Stimulated activated CD4-positive, alpha-beta T cell treated with anti-CD3 and anti-CD28 coated beads, Interleukin-1b, Interleukin-23, amount 100 ng/mL, for 24 hours (primary cell): ENCODE data around the gene TMEM168.
"Not testable (repeated sequence)": the region's sequence is repeated elsewhere in the genome, so short reads cannot be mapped to it uniquely, and the experiment has no call there.

Experiments used
- DNase-seq, 4 experiments: peaks; one replicate each; pipeline ENCODE4 v3.0.0-alpha.2; 2020; ENCODE audit warnings: low read depth in 4 of 4, low spot score in 1 of 4

The TMEM168 gene

GRCh38 chr7:112781110-112781509 is 9.1 kb downstream of the TMEM168 start:
- no peak for DNase-seq

GRCh38 chr7:112779667-112780066 is 10.5 kb downstream of the TMEM168 start:
- DNase-seq, result no peak

- no peak for DNase-seq
Observed at GRCh38 chr7:112777406-112777805, 12.8 kb downstream of the TMEM168 start.

- no peak for DNase-seq
Observed at GRCh38 chr7:112771166-112771565, 19.0 kb downstream of the TMEM168 start.

- no peak for DNase-seq
Observed at GRCh38 chr7:112770051-112770450, 20.1 kb downstream of the TMEM168 start.

GRCh38 chr7:112765105-112765504 is 25.1 kb downstream of the TMEM168 start:
- DNase-seq, result no peak

GRCh38 chr7:112763996-112764395 is 26.2 kb downstream of the TMEM168 start:
- no peak for DNase-seq

- no peak for DNase-seq
Observed at GRCh38 chr7:112763298-112763697, 26.9 kb downstream of the TMEM168 start.

- no peak for DNase-seq
Observed at GRCh38 chr7:112759905-112760304, 30.3 kb downstream of the TMEM168 start.

GRCh38 chr7:112757337-112757736 is 32.9 kb downstream of the TMEM168 start:
- DNase-seq, result no peak

GRCh38 chr7:112753298-112753697 is 36.9 kb downstream of the TMEM168 start:
- DNase-seq, result no peak

GRCh38 chr7:112752576-112752975 is 37.6 kb downstream of the TMEM168 start:
- no peak for DNase-seq

GRCh38 chr7:112749775-112750174 is 40.4 kb downstream of the TMEM168 start:
- no peak for DNase-seq

- DNase-seq, result no peak
Observed at GRCh38 chr7:112748381-112748780, 41.8 kb downstream of the TMEM168 start.

- no peak for DNase-seq
Observed at GRCh38 chr7:112745635-112746034, 44.6 kb downstream of the TMEM168 start.

GRCh38 chr7:112744818-112745217 is 45.4 kb downstream of the TMEM168 start:
- DNase-seq, result no peak

- no peak for DNase-seq
Observed at GRCh38 chr7:112743811-112744210, 46.4 kb downstream of the TMEM168 start.

- no peak for DNase-seq
Observed at GRCh38 chr7:112740667-112741066, 49.5 kb downstream of the TMEM168 start.

- DNase-seq, result no peak
Observed at GRCh38 chr7:112739436-112740180, 50.6 kb downstream of the TMEM168 start.

- no peak for DNase-seq
Observed at GRCh38 chr7:112735261-112735660, 54.9 kb downstream of the TMEM168 start.

- DNase-seq, result not testable (repeated sequence)
Observed at GRCh38 chr7:112731324-112731723, 58.9 kb downstream of the TMEM168 start.

- no peak for DNase-seq
Observed at GRCh38 chr7:112726076-112726475, 64.1 kb downstream of the TMEM168 start.

GRCh38 chr7:112723416-112723815 is 66.8 kb downstream of the TMEM168 start:
- no peak for DNase-seq
